ENCODE measurements around the gene SPRR3.

SPRR3 gene, protein sequence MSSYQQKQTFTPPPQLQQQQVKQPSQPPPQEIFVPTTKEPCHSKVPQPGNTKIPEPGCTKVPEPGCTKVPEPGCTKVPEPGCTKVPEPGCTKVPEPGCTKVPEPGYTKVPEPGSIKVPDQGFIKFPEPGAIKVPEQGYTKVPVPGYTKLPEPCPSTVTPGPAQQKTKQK

GRCh38 chr1:153001382-153001781 lies at the start of gene SPRR3:
Gene SPRR3 (plus strand): TSS chr1:153001749. CDS start chr1:153003021, 1,272 bp downstream.
- no peak for DNase-seq

DNA sequence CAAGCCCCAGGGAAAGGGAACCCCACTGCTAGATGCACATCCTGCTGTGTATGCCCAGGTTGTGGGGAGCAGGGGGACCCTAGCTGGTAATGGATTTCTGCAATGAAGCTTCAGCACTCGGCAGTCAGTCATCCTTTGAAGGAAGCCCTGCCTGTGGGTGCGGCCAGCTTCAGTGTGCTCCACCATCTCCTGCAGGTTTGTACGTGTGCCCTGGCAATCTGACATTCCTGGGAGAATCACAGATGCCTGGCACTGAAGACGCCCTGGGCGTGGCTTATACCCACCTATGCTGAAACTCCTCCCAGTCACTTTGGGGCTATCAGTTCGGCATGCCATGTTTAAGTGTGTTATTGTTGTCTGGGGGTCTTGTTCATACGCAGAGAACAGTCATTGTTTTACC lies 47.8 kb upstream of the SPRR3 start:
- no peak for DNase-seq

DNA sequence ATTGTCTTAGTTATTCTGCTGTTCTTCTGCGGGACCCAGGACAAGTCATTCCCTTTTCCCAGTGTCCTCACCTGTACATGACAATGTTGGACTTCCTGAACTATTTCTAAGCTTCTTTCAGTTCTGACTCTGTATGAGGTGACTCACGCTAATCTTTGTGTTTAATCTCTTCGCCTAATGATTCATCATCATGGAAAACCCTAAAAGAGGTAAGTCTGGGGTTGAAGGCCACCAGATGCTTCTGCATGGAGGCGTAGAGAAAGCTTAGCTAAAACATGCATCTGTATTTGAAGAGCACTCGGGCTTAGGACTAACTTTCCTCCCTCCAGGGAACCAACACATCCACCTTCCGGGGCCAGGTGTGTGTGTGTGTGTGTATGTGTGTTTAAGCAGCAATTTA lies 47.1 kb upstream of the SPRR3 start:
- DNase-seq, result no peak

DNA sequence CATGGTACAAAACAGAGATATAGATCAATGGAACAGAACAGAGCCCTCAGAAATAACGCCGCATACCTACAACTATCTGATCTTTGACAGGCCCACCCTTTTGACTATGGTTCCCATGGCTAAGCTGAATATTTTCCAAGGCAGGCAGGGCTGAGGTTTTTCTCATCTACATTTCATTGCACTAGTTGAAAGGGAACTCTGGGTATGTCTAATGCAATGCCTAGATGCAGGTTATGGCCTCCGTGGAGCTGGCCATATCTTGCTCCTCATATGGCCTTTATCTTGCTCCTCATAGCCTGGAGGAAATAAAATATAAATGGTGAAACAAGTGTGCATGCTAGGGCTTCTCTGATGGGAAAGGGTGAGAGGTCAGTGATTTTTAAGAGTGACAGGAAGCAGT lies 44.0 kb upstream of the SPRR3 start:
- no peak for DNase-seq

DNA sequence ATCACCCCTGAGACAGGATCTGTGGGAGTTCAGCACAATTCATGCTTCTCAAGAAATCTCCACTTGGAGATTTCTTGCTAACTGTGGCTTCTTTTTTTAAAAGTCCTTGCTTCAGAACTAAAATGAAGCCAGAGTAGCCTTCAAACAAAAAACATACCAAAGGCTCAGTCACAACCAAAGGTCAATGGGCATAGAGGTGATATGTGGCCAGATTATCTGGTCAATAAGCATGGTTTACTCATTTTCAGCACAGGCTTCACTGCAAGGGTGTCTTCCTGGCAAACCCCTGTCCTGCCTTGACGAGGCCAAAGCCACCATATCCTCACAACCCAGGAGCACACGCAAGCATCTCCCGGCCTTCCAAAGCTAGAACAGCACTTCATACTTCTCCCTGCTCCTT lies 42.3 kb upstream of the SPRR3 start:
- no peak for DNase-seq

DNA sequence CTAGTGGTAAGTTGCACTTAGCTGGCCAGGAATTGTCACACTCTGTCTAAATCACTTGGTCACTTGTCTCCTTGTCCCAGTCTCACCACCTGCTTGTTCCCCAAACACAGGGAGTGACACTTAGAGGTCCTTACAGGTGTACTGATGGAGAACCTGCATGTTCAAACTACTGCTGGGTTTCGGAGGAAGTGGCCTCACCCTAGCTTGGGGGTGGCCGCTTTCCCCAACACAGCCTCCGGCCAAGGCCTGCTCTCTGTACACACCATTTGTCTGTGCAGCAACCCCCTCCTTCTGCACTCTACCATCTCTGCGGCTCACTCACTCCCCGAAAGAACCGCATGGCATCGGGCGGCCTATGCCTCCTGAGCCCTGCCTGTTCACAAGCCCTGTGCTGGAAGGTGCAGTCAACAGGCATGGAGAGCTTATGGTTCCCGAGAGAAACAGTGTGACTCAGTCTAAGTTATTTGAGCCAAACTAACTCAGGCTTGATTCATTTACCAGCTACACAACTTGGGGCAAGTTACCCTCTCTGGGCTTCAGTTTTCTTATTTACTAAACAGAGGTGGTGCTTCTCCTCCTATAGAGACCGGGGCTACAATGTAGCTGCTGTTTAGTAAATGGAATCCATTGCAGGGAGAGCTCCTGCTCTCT lies 41.6 kb upstream of the SPRR3 start:
- DNase-seq, result no peak

- no peak for DNase-seq
Measured at GRCh38 chr1:152960452-152961044, 41.0 kb upstream of the SPRR3 start.

DNA sequence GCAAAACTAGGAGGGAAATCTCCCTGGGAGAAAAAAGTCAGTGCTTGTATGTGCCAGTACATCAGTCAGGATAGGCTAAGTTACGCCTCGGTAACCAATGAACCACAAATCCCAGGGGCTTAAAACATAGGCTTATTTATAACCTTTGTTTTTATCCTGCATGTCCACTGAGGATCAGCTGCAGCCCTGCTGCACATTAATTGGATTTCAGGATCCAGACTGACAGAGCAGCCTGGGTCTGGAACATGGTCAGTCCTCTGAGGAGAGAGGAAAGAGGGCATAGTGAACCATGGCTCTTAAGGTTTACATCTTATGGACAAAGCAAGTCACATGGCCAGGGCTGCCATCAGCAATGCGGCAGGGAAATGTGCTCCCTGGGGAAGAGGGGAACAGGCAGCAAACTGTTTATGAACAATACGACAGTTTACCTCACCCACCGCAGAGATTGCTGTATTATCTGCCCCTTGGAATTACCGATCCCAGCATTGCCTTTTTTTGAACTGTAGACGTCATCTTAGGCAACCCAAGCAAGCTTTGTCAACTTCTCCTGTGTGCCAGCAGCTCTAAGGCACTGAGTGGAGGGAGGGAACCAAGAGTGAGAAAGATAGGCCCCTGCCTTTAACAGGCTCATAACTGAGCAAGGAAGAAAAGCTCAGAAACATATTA lies 40.2 kb upstream of the SPRR3 start:
- no peak for DNase-seq

- DNase-seq, result no peak
Measured at GRCh38 chr1:152962876-152963415, 38.6 kb upstream of the SPRR3 start.

DNA sequence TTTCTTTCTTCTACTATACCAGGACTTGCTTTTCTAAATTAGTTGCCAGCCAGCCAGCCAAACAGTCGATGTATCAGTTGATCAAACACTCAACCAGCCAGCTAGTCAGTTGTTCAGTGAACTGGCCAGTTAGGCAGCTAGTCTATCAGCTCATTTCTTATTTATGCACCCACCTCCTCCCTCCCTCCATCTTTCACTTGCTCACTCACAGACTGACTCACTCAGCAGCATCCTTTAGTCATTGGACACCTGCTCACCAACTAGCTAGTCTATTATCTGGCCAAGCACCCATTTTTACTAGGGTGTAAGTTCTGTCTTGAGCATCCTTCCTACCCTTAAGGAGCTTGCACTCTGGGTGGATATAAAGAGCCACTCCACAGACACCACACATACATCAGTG lies 37.0 kb upstream of the SPRR3 start:
- DNase-seq, result no peak

DNA sequence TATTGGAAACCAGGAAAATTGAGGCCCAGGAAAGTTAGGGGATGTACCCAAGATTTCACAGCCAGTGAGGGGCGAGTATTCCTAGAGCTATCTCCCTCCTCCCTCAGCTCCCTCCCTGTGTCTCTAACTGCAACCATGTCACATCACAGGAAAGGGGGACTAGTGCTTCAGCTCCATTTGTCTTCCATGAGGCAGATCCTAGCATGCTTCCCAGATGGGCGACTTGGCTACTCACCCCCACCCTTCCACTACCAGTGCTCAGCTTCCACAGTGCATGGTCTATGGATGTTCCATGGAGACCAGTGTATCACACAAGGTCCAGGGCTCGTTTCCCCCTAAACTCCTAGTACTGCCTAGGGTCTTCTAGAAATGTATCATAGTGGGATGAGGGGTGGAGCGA lies 35.7 kb upstream of the SPRR3 start:
- no peak for DNase-seq

DNA sequence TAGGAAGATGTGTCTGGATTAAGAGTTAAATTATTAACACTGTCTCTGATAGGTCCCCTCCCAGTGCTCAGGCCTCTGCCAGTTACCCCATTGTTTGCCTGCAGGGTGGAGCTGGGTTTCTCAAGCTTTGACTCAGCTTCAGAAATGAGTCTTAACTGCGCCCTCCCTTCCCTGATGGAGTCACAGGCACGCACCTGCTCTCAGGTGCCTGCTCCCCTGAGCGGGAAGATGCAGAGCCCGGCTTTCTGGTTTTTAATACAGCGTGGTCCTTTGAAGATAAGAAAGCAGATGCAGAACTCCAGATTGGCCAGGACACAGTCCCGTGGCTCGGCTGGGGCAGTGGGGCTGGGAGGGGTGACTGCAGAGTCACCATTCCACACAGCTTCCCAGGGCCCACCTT lies 34.3 kb upstream of the SPRR3 start:
- DNase-seq, result no peak

DNA sequence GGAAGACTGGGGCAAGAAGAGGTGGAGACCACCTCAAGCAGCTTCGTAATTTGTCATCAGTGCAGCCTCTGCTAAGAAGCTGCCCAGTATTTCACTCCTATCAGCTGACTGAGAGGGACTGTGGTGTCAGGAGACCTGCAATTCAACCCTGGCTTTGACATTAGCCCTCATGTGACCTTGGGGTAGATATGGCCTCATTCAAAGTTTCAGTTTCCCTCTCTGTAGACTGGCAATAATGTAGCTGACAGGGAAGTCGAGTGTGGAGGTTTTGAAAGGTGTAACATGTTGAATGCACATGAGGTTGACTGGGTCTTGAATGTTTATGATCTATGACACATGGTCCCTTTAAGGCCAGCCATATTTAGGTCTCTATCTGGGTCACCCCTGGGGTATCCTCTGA lies 33.3 kb upstream of the SPRR3 start:
- no peak for DNase-seq

DNA sequence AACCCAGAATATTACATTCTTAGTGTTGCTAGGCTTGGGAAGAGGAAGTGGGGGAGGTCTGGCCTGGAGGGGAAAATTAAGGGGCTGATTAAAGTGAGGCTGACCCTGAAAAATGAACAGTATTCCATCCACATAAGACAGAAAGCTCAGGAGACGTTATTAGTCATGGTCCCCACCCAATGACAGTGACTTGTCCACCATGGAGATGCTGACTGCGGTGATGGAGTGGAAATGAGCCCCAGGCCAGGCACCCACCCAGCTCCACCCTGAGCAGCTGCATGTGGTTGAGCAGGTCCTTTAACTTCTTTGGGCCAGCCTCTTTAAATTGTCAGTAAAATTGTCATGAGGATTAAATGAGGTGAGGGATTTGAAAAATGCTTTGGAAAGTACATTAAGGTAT lies 32.5 kb upstream of the SPRR3 start:
- no peak for DNase-seq

DNA sequence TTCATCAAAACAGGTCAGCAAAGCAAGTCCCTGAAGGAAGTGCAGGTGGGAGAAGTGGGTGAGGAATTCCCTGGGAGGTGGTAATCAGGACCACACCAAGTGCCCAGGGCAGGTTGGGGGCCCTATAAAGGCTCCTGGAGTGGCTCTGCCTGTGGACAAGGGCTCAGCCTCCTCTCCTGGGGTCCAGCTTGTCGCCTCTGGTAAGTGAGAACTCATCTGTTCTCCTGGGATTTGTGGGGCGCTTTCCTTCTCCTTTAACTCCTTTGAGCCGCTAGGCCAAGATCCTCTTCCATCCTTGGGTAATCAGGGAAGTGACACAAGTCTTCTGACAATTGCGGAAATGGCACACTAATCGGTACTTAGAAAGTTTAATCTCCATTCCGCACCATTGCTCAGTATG lies 31.1 kb upstream of the SPRR3 start, which contains the start of gene SPRR4:
TSS of gene SPRR4 (plus strand) at position 154 of the 400 bp plus-strand sequence. CDS start 1,243 bp downstream, outside the sequence.
- no peak for DNase-seq

DNA sequence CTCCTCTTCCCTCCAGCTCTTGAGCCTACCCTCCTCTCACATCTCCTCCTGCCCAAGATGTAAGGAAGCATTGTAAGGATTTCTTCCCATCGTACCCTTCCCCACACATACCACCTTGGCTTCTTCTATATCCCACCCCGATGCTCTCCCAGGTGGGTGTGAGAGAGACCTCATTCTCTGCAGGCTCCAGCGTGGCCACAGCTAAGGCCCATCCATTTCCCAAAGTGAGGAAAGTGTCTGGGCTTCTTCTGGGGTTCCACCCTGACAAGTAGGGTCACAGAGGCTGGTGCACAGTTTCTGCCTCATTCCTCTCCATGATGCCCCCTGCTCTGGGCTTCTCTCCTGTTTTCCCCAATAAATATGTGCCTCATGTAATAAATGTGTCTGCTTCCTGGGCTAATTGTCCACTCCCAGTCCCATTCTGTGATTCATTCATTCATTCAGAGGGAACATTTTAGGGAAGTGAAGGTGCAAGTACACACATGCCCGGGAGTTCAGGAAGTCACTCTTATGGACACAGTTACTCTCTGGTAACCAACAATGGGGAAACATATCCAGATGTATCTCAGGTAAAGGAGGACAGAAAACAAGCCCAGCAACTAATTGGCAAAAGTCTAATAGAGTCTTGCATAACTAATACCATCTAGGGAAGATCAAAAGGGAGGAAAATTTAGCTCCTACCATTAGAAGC lies 29.2 kb upstream of the SPRR3 start:
- no peak for DNase-seq

DNA sequence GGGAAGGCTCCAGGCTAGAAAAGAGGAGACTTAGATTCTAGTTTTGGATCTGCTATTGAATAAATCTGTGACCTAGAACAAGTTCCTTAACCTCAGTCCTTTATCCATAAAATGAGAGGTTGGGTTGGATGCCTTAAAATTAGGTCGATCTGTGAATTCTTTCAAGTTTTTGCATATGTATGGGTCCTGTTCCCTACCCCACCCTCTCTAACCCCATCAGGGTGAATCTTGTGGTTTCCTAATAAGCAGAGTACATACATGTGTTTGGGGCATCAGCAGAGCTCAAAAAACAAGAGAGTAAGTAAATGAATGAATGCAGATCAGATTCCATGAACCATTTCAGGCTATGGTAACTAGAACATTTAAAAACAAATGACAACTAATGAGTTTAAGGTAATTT lies 24.9 kb upstream of the SPRR3 start:
- DNase-seq, result no peak

GRCh38 chr1:152977614-152978013 lies 23.9 kb upstream of the SPRR3 start:
- no peak for DNase-seq

DNA sequence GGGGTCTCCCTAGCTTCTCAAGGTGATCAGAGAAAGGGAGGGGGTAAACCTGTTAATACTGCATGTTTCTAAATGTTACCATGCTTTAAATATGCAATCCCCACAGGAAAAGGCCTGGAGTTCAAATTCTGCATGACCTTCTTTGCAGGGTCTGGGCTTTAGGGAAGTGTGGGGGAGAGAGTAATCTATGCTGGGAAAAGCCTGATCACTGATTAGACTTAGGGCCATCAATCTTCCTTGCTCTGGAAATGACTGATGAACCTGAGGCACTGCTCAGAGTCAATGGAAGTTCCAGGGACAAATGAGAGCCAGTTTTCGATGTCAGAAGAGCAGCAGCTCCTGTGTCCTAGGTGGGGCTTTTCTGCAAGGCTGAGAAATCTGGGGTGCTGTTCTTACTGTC lies 20.9 kb upstream of the SPRR3 start:
- DNase-seq, result no peak

- DNase-seq, result no peak
Measured at GRCh38 chr1:152981146-152981871, 20.2 kb upstream of the SPRR3 start.

GRCh38 chr1:152982076-152982475 lies 19.5 kb upstream of the SPRR3 start:
- no peak for DNase-seq

DNA sequence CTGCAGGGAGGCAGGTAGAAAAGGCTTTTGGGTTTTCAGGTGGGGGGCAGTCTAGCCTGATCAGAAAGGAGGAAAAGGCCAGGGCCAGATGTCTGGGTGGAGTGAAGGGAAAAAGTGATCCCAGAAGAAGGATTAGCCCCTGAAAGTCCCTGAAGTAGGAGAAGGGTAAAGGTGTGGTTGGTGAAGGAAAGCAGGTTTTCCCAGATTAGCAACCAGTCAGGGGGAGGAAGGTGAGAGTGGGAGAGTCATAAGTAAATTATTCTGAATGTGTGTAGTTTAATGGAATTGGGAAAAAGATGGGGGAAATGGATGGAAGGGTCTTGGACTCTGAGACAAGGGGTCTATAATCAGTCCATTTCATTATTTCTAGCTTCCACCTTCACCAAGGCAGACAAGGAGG lies 18.3 kb upstream of the SPRR3 start:
- DNase-seq, result no peak

- DNase-seq, result no peak
Measured at GRCh38 chr1:152983743-152984142, 17.8 kb upstream of the SPRR3 start, which contains the start of gene SPRR1A. Gene SPRR1A (plus strand): TSS chr1:152984081. CDS start chr1:152985231, 1,150 bp downstream.
